DMS114 treated with DMSO at 0.1 percent for 48 hours (cell line): ENCODE measurements around the gene PVR.
"Not testable (repeated sequence)": the region's sequence is repeated elsewhere in the genome, so short reads cannot be mapped to it uniquely, and the experiment has no call there.

Experiments
- DNase-seq: peaks from one replicate; lab custom pipeline; 2025; ENCODE audit not compliant: unreplicated experiment; lab: John Stamatoyannopoulos, UW

Gene PVR

DNA sequence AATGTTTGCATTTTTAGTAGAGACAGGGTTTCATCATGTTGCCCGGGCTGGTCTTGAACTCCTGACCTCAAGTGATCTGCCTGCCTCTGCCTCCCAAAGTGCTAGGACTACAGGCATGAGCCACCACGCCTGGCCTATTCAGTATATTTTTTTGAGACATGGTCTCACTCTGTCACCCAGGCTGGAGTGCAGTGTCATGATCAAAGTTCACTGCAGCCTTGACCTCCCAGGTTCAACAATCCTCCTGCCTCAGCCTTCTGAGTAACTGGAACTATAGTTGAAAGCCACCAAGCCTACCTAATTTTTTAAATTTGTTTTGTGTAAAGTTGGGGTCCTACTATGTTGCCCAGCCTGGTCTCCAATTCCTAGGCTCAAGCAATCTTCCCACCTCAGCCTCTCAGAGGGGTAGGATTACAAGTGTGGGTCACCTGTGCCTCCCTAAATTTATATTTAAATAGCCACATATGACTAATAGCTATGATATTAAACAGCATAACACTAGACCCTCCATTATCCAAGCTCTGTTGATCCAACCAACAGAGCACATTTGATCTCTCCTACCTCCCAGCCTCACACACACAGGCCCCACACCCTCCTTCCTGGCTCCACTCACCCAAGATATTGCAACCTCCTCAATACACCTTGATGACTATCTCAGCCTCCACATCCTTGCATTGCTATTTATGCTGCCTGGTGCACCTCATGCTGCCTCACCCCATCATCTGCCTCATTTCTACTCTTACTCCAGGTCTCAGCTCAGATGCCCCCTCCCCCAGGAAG lies 25.5 kb downstream of the PVR start:
- no peak for DNase-seq

DNA sequence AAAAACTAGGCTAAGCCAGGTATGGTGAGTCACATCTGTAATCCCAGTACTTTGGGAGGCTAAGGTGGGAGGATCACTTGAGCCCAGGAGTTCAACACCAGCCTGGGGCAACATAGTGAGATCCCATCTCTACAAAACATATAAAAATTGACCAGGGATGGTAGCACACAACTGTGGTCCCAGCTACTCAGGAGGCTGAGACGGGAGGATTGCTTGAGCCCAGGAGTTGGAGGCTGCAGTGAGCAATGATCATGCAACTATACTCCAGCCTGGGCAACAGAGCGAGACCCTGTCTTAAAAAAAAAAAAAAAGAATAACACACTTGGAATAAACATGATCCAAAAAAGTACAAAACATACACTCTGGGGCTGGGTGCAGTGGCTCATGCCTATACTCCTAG lies 26.3 kb downstream of the PVR start:
- not testable (repeated sequence) for DNase-seq

DNA sequence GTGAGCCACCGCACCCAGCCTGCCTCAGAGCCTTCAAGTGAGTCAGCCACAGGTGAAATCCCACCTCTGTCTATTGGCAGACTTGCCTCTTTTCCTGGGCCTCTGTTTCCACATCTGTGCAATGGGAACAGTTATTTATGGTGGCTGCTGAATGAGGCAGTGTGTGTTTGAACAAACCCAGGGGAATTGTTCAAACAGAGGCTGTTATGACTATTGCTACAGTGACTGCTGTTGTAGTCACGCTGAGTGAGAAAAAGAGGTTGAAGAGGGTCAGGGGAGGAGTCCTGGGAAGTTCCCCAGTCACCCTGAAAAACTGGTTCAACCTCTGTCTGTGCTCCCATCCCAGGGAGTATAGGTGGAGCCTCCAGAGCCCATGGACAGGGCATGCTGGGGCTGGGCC lies 27.7 kb downstream of the PVR start, which contains the start of gene CEACAM19:
CEACAM19 (plus strand) TSS at position 83 of the 400 bp plus-strand sequence. CDS start 450 bp downstream, outside the sequence.
- no peak for DNase-seq

DNA sequence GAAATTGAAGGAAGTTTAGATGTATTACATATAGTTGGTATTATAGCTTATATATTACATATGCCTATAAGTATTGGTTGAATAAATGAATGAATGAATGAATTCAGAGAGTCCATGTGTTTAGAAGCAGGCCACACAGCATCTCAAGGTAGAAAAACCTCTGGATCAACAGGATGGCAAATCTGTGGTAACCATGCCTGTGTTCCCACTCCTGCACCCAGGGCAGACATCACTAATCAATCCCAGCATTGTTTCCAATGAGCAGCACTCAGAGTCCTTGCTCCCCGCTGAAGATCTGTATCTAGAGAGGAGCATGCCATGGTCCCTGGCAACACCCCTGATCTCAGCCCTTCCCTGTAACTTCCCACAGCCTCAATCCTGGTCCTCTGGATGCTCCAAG lies 28.5 kb downstream of the PVR start:
- DNase-seq = no peak

DNA sequence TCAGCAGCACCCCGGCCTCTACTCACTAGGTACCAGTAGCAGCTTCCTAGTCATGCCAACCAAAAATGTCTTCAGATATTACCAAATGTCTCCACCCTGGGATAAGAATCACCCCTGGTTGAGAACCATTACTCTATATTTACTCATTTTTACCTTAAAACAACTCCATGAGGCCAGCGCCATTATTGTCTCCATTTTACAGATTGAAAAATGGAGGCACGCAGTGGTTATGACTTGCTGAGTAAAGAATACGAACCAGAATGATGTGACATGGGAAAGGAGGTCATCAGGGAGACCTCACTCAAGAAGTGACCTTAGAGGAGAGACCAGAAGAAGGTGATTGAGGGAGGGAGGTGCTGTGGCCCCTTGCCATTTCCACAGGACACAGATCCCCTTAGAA lies 29.8 kb downstream of the PVR start:
- no peak for DNase-seq

GRCh38 chr19:44675521-44675920 lies 31.8 kb downstream of the PVR start:
- no peak for DNase-seq

GRCh38 chr19:44677019-44677811 lies 33.5 kb downstream of the PVR start:
- no peak for DNase-seq

DNA sequence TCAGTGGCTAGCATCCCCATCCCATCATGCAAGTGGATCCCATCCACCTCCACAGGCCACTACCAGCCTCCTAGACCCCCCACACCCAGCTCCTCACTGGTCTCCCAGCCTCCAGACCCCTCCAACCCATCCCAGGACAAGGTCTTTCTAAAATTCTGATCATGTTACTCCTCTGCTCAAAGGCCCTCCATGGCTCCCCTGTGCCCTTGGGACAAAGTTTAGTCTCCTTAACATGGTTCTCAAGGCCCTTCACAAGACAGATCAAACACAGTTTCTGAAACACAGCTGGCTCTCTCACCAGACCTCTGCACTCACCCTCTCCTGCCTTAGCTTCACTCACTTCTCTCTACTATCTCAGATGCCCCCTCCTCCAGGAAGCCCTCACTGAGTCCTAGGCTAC lies 36.8 kb downstream of the PVR start:
- DNase-seq = no peak

GRCh38 chr19:44681992-44682790 lies 38.5 kb downstream of the PVR start:
- DNase-seq = no peak

GRCh38 chr19:44682807-44683206 lies 39.1 kb downstream of the PVR start:
- no peak for DNase-seq

DNA sequence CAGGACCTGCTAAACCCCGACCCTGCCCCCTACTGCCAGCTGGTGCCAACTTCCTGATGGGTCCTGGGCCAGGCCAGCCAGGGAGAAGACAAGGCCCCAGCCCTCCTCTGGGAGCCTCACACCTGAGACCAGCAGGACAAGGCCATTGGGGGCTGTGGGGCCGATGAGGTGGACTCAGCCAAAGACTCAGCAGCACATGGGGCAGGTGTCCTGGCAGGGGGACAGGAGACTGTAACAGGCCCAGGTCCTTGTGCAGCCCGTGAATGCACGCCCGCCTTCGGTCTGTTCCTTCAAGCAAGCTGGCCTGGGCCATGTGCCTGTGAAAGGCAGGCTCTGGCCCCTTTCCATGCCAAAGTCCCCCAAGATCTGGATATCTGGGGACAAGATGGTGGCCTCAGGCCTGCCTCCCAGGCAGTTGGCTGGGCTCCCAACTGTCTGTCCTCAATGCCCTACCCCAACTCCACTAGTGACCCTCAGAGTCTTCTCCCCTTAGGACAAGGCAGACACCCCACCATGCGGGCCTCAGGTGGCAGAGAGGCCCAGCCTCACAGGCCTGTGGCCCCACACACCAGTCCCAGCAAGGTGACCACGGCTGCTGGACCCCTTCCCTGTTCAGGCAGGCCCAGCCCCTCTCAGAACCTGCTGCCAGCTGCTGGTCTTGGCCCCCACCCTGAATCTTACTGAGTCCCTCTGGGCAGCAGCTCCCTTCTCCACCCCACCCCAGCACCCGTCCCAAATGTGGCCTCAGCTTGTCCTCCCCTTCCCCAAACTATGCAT lies 39.9 kb downstream of the PVR start:
- DNase-seq = no peak

DNA sequence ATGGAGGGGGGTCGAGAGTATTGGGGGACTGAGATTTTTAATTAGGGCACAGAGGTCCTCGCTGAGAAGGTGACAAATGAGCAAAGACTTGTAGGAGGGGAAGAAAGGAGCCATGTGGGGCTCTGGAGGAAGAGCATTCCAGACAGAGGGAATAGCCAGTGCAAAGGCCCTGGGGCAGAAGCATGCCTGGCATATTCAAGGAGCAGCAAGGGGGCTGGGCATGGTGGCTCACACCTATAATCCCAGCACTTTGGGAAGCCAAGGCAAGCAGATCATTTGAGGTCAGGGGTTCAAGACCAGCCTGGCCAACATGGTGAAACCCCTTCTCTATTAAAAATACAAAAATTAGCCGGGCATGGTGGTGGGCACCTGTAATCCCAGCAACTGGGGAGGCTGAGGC lies 40.7 kb downstream of the PVR start:
- DNase-seq = not testable (repeated sequence)

GRCh38 chr19:44684892-44685863 lies 41.5 kb downstream of the PVR start:
- DNase-seq = no peak

GRCh38 chr19:44685877-44686276 lies 42.2 kb downstream of the PVR start:
- no peak for DNase-seq

GRCh38 chr19:44686896-44687295 lies 43.2 kb downstream of the PVR start:
- DNase-seq = no peak

- no peak for DNase-seq
These were observed 44.2 kb downstream of the PVR start for GRCh38 chr19:44687888-44688287.

DNA sequence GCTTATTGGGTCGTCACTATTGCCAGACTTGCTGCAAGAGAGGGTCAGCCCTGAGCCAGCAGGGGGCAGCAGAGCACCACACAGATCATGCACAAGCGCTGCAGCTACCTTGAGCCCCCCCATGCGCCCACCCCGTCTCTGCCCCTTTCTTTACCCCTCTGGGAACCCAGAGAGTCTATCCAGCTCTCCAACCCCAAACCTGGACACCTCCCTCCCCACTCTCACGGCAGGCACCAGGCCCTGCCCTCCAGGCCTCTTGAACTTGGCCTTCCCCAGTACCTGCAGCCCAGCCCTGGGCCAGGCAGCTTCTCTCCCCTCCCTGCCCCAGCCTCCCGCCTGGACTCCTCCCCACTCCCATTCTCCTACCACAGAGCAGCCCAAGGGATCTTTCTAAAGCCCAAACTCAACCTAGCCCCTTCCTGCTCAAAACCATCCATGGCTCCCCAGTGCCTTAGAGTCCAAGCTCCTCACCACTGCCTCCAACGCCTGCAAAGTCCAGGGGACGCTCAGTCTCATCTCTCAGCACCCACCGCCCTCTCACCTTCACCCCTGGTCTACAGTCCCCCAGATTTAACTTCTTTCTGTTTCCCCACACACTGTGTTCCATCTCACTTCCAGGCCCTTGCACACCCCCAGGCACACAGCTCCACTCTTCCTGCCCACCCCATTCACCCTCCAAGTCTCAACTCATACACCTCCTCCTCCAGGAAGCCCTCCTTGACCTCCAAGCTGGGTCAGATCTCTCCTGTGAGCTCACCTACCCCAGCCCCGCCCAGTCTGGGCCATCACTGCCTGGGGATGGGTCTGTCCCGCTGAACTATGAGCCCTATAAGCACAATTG lies 45.8 kb downstream of the PVR start:
- no peak for DNase-seq

GRCh38 chr19:44690131-44690440 lies 46.4 kb downstream of the PVR start:
- no peak for DNase-seq

DNA sequence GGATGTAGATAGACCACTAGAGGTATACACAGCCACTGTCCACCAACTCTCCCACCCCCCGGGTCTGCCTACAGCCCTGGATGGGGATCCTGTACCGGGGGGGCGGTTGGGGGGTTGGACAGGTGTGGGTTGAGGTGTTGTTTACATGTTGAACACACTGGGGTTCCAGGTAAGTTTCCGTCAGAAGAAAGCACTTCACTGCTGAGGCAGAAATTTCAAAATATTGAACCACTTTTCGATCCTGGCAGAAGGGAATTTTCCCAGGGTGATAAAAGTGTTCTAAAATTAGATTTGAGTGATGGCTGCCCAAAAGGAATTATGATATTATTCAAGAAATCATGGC lies 48.6 kb downstream of the PVR start:
- DNase-seq = no peak
